UCSD-AML1 (cell line): ENCODE measurements around the gene CEP72.
"Not testable (repeated sequence)": the region's sequence is repeated elsewhere in the genome, so short reads cannot be mapped to it uniquely, and the experiment has no call there.

Source experiments
- DNase-seq: peaks from one replicate; lab custom pipeline; 2025; ENCODE audit not compliant: unreplicated experiment; lab: John Stamatoyannopoulos, UW

Gene CEP72

DNA sequence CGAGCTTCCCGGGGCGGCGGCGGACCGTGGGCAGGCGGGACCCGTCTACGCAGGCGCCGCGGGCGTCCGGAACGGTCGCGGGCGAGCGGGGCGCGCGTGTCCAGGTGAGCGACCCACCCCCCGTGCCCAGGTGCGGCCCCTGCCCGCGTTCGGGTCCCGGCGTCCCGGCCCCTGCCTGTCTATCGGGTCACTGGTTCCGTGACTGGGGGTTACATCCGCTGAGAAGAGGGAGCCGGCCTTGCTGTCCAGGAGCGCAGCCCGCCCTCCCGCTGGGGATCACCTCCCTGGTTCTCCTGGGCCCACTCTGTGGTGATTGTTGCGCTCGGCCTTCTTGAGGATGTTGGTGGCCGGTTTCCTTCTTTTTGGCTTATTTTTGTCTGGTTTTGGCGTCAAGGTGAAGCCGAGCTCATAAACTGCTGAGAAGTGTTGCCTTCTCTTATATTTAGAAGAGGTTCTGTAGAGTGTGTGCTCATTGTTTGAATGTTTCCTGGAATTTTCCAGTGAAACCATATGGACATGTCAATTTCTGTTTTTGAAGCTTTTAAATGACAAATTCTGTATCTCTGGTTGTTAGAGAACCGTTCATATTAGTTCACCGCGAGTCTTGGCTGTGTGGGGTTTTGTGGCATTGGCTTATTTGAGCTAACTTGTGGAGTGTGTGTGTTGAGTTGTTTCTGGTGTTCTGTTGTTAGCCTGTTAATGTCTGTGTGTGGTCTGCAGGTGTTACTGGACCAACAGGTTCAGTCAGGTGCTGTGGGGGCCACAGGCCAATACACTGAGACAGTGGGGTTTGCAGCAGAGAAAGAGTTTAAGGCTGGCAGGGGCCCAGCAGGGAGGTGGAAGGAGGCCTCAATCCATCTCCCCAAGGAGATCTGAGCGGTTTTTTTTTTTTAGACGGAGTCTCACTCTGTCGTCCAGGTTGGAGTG lies 621 bp downstream of the CEP72 start:
- no peak for DNase-seq

- DNase-seq = no peak
Observed at GRCh38 chr5:616484-617039, 4.4 kb downstream of the CEP72 start.

DNA sequence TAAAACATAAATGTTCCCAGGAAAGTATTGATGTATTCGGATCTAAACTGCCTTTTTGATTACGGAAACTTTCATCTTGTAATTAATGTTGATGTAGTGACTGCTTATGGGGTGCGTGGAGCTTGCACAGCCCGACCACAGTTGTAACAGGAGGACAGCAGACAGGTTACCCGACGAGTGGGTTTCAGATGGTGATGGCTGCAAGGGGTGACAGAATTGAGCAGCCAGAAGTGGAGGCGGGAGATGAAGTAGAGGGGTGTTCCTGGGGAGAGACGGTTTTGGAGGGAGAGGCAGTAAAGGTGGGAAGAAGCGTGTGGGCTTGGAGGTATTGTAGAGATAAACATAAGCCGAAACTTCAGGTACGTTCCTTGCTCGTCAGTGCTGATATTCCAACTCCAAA lies 5.8 kb downstream of the CEP72 start:
- DNase-seq = no peak

- DNase-seq = no peak
Observed at GRCh38 chr5:618450-618849, 6.3 kb downstream of the CEP72 start.

DNA sequence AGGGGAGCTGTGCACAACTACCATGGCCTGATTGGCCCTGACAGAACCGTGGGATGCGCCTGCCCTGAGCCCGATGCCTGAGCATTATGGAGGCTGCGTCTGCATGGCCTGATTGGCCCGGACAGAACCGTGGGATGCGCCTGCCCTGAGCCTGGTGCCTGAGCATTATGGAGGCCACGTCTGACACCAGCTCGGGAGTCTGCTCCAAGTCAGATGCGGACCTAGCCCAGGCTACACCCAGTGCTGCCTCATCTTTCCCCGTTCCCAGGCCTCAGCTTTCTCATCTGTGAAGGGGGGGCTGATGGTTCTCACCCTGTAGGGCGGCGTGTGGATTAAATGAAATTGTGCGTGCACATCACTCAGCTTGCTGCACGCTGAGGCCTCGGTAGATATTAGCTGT lies 7.3 kb downstream of the CEP72 start:
- no peak for DNase-seq

DNA sequence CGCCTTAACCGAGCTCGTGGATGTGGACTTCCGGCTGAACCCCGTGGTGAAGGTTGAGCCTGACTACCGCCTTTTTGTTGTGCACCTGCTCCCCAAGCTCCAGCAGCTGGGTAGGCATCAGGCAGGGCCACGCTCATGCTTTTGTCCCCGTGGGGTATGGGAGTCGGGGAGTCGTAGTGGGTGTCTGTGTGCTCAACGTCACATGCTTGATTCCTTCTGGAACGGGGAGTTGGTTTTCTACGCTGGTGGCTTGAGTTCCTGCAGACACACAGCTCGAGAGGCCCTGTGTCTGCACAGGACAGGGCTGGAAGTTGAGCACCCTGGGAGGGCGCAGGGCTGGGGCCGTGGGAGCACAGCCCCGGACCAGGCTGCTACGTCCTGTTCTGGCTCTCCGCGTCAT lies 8.0 kb downstream of the CEP72 start:
- DNase-seq = no peak

- no peak for DNase-seq
Observed at GRCh38 chr5:620586-621180, 8.5 kb downstream of the CEP72 start.

GRCh38 chr5:621341-621761 lies 9.2 kb downstream of the CEP72 start:
- no peak for DNase-seq

DNA sequence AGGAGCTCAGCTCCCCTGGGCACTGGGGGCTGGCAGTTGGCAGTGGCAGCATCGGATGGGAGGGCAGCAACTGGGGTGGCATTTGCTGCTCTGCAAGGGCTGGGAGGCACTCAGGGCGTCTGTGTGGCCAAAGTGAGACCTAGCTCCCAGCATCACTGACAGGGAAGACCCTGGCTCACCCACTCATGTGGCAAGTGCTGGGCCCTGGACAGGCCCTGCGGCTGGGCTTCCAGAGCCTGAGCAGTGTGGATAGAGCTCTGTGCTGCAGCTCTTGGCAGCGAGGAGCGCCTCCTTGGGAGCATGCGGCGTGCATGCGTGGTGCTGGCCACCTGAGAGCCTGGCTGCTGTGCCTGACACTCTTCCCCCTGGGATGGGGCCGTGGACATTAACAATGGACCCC lies 10.2 kb downstream of the CEP72 start:
- no peak for DNase-seq

DNA sequence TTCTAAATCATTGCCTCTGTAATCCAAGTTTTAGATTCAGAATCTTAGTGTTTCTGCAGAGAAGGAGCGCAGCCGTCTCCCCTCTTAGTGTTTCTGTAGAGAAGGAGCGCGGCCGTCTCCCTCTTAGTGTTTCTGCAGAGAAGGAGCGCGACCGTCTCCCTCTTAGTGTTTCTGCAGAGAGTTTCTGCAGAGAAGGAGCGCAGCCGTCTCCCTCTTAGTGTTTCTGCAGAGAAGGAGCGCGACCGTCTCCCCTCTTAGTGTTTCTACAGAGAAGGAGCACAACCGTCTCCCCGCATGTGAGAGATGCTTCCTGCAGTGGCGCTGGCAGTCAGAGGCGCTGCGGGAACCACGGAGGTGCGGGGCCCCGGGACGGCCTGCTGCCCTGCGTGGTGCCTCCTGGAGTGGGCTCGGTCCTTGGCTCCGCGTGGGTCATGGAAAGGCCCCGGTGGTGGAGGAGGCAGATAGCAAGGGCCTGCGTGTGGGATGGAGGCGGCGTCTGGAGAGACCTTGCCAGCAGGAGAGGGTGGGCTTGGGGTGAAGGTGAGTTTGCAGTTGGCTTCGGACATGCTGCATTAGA lies 10.9 kb downstream of the CEP72 start:
- DNase-seq = no peak

- no peak for DNase-seq
Observed at GRCh38 chr5:623531-623930, 11.4 kb downstream of the CEP72 start.

- DNase-seq = no peak
Observed at GRCh38 chr5:624118-624950, 12.2 kb downstream of the CEP72 start.

- DNase-seq = no peak
Observed at GRCh38 chr5:624951-625230, 12.8 kb downstream of the CEP72 start.

GRCh38 chr5:625516-625915 lies 13.4 kb downstream of the CEP72 start:
- no peak for DNase-seq

GRCh38 chr5:626850-627249 lies 14.7 kb downstream of the CEP72 start:
- no peak for DNase-seq

DNA sequence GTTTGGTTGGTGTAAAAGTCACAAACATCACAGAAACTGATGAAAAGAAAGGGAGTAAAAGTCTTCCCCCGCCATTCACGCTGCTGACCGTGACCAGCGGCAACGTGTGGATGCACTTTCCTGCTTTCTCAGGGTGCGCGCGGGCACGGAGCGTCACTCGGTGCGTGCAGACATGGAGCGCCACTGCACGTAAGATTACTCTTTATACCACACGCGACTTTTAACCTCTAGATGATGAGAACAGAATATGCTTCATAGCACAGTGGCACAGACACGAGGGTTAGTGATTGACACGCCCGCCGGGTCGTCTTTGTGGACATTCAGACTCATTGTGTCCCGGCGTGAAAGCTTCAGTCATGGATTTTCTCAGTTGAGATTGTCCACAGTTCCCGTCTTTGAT lies 15.7 kb downstream of the CEP72 start:
- no peak for DNase-seq

GRCh38 chr5:628351-629205 lies 16.4 kb downstream of the CEP72 start:
- DNase-seq = not testable (repeated sequence)

GRCh38 chr5:633501-633955 lies 21.4 kb downstream of the CEP72 start:
- no peak for DNase-seq

- DNase-seq = no peak
Observed at GRCh38 chr5:634191-634590, 22.1 kb downstream of the CEP72 start.
